Adipose tissue (tissue), 3 donors: ENCODE data around the gene INSL3. TPM values are rescaled to one million over a fixed set of nuclear protein-coding genes. Genes with fewer than 3 reads are reported as not detected.
"Not testable (repeated sequence)": the region's sequence is repeated elsewhere in the genome, so short reads cannot be mapped to it uniquely, and the experiment has no call there.

ENCODE experiments used
- H3K27ac ChIP-seq: one replicate; pipeline ENCODE4 v1.5.1; 2013; ENCODE audit warnings: low read depth, low read length
- WGBS, 3 donors: extraction: QIAGEN DNeasy Blood & Tissue Kit; methylation state at CpG; one replicate each; pipeline ENCODE4 v1.1.7; 2013; 5-methylcytosine and 5-hydroxymethylcytosine counted together
- polyA plus RNA-seq, 3 donors: library from polyadenylated mRNA; stranded (reverse); fragments of 200-250 nt; gene quantifications; one replicate each; pipeline ENCODE4 v1.2.3, GENCODE V29; 2013
- donor health status: healthy with polysubstance abuse.
- donor health status: Bipolar disorder and iron deficiency.
- donor health status: healthy.

INSL3 gene
- polyA plus RNA-seq, 3 donors = 0.33 to 0.45 TPM; not detected in 1

GRCh38 chr19:17830567-17831418, 9.5 kb upstream of the INSL3 start:
- no peak overlapping the region for H3K27ac ChIP-seq
- WGBS, 3 donors = 8 to 56% (median 47%) methylated on average over 47 to 50 of the region's 50 CpGs

- WGBS, 3 donors = 14 to 49% (median 45%) methylated on average over 29 of the region's 29 CpGs
- no peak overlapping the region for H3K27ac ChIP-seq
These were observed 8.7 kb upstream of the INSL3 start for GRCh38 chr19:17829855-17830566.

- 69 to 95% (median 89%) methylated on average over 13 of the region's 13 CpGs for WGBS, 3 donors
- H3K27ac ChIP-seq = no peak overlapping the region
These were observed 5.3 kb upstream of the INSL3 start for GRCh38 chr19:17826508-17827056.

- WGBS, 3 donors = 50 to 71% (median 58%) methylated on average over 8 of the region's 8 CpGs
- no peak overlapping the region for H3K27ac ChIP-seq
These were observed 3.0 kb upstream of the INSL3 start for GRCh38 chr19:17824339-17824738.

- H3K27ac ChIP-seq = no peak overlapping the region
These were observed 3.5 kb downstream of the INSL3 start for GRCh38 chr19:17817668-17818363.

GRCh38 chr19:17812099-17812498, 9.2 kb downstream of the INSL3 start:
- 55 to 83% (median 80%) methylated on average over 5 of the region's 5 CpGs for WGBS, 3 donors
- no peak overlapping the region for H3K27ac ChIP-seq

More at GRCh38 chr19:17817668-17818363, 3.5 kb downstream of the INSL3 start:
- WGBS, 3 donors = 75 to 85% (median 77%) methylated on average over 12 to 13 of the region's 13 CpGs

GRCh38 chr19:17811681-17812080, 9.6 kb downstream of the INSL3 start:
- WGBS, 3 donors = 88 to 90% (median 89%) methylated on average over 20 of the region's 20 CpGs
- no peak overlapping the region for H3K27ac ChIP-seq

GRCh38 chr19:17811103-17811502, 10.2 kb downstream of the INSL3 start:
- no peak overlapping the region for H3K27ac ChIP-seq
- WGBS, 3 donors = 95 to 97% (median 96%) methylated on average over 2 of the region's 2 CpGs

- WGBS, 3 donors = 53 to 65% (median 60%) methylated on average over 38 of the region's 38 CpGs
- no peak overlapping the region for H3K27ac ChIP-seq
These were observed 13.5 kb downstream of the INSL3 start for GRCh38 chr19:17807731-17808316.

GRCh38 chr19:17806945-17807344, 14.4 kb downstream of the INSL3 start:
- 67 to 68% (median 67%) methylated on average over 3 of the region's 3 CpGs for WGBS, 3 donors
- H3K27ac ChIP-seq = no peak overlapping the region

GRCh38 chr19:17805427-17805826, 15.9 kb downstream of the INSL3 start:
- WGBS, 3 donors = 88 to 89% (median 88%) methylated on average over 4 of the region's 4 CpGs
- no peak overlapping the region for H3K27ac ChIP-seq

GRCh38 chr19:17803264-17803896, 17.9 kb downstream of the INSL3 start:
- 41 to 59% (median 45%) methylated on average over 14 of the region's 14 CpGs for WGBS, 3 donors
- no peak overlapping the region for H3K27ac ChIP-seq

GRCh38 chr19:17802137-17802858, 19.0 kb downstream of the INSL3 start:
- H3K27ac ChIP-seq = no peak overlapping the region
- 57 to 65% (median 65%) methylated on average over 12 of the region's 12 CpGs for WGBS, 3 donors

- not testable (repeated sequence) for H3K27ac ChIP-seq
- 83 to 94% (median 85%) methylated on average over 3 of the region's 3 CpGs for WGBS, 3 donors
These were observed 22.7 kb downstream of the INSL3 start for GRCh38 chr19:17798599-17798998.

GRCh38 chr19:17797424-17798201, 23.7 kb downstream of the INSL3 start:
- H3K27ac ChIP-seq = no peak overlapping the region
- 43 to 71% (median 66%) methylated on average over 11 of the region's 11 CpGs for WGBS, 3 donors

- no peak overlapping the region for H3K27ac ChIP-seq
- 33 to 61% (median 55%) methylated on average over 1 of the region's 1 CpG for WGBS, 3 donors
These were observed 24.4 kb downstream of the INSL3 start for GRCh38 chr19:17796838-17797423.
